Right lobe of liver (tissue), 4 donors: ENCODE results near the gene PHF2.

ENCODE experiments used
- CTCF ChIP-seq, 4 donors: fragments of 200-600 bp in 3 of 4; fragments of 450-650 bp in 1 of 4; IDR thresholded peaks; one replicate each; pipeline versions ENCODE4 v1.5.1 to v1.8.0; 2016 to 2022; ENCODE audit warnings: antibody characterized with exemption in 4 of 4, mild to moderate bottlenecking in 2 of 4
- POLR2A ChIP-seq: fragments of 450-650 bp; IDR thresholded peaks from one replicate; pipeline ENCODE4 v1.6.1; 2017; ENCODE audit warnings: antibody characterized with exemption, mild to moderate bottlenecking
- donor health status: DM: no; HTN: no; CAD: no.
- donor health status: DM: no; HTN: no; CAD: no.
- donor health status: DM: no; HTN: yes; CAD: no.

- TF ChIP-seq POLR2A (no peak), CTCF (IDR thresholded peaks at IDR 0.05) (no peak)
These were observed 35.8 kb downstream of the PHF2 start for GRCh38 chr9:93612052-93612795.
